Measurements from ENCODE around the gene GRID1.

GRID1 gene

GRCh38 chr10:86334488-86335085 lies 32.0 kb downstream of the GRID1 start:
- DNase-seq: peak; percentile 4

GRCh38 chr10:86333826-86334487 lies 32.6 kb downstream of the GRID1 start:
- DNase-seq: no peak

DNA sequence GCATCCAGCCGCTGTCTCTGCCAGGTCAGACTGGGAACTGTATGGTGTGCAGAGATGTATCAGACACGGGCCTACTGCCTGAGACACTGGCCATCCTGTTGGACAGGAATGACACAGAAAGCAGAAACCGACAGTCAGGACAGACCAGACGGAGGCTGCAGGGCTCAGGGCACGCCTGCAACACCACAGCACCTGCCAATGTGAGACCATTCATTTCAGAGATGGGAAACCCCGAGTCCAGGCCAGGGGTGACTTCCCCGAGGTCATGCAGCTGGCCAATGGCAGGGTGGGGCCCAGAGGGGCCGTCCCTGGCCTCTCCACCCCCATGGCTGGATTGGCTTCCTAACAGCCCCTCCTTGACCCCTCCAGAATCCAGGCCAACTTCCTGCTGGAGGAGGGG lies 34.7 kb downstream of the GRID1 start:
- DNase-seq: no peak

- no peak for DNase-seq
These were observed 35.5 kb downstream of the GRID1 start for GRCh38 chr10:86330778-86331763.

- DNase-seq: no peak
These were observed 36.5 kb downstream of the GRID1 start for GRCh38 chr10:86329896-86330680.

DNA sequence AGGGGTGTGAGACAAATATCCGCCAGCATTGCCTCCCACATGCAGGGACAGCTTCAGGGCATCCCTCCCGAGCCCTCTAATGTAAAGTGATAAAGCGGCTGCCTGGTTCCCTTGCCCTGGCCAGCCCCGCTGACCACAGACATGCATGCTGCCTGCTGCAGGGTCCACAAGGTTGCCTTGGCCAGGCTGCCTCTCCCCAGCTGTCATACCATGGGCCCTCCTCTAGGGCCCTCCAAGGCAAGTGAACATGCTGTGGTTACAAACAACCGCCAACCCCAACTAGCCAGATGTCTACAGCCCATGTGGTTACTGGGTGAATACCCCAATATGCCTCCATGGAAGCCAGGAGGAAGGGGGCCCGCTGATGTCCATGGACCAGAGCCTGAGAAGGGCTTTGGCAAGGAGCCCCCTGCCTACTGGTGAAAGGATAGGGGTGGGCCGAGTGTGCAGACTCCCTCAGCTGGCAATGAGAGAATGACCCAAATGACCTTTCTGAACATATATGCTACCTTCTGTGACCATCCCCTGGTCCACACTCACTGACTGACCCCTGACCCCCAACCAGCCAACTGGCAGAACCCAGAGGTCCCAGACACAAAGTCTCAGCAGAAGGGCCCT lies 37.4 kb downstream of the GRID1 start:
- DNase-seq: no peak

- DNase-seq: no peak
These were observed 38.5 kb downstream of the GRID1 start for GRCh38 chr10:86327954-86328725.

- no peak for DNase-seq
These were observed 41.4 kb downstream of the GRID1 start for GRCh38 chr10:86325158-86325557.

DNA sequence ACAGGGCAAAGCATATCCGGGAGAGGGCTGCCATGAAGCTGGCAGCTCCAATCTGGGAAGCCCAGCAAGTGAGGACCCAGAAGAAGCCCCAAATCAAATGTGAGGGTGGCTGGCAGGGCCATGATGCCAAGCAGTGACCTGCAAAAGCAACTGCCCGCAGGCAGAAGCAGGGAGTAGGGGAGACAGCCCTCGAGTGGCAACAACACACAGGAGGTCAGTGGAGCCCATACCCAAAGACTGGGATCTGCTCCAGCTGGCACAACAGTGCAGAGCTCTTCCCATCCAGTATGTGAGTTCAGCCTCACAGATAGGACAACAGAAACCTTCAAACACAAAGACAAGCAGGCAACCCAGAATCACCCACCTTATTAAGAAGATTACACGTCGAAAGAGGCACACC lies 45.0 kb downstream of the GRID1 start:
- no peak for DNase-seq

GRCh38 chr10:86319676-86320075 lies 46.9 kb downstream of the GRID1 start:
- DNase-seq: no peak

GRCh38 chr10:86317949-86318725 lies 48.5 kb downstream of the GRID1 start:
- no peak for DNase-seq

DNA sequence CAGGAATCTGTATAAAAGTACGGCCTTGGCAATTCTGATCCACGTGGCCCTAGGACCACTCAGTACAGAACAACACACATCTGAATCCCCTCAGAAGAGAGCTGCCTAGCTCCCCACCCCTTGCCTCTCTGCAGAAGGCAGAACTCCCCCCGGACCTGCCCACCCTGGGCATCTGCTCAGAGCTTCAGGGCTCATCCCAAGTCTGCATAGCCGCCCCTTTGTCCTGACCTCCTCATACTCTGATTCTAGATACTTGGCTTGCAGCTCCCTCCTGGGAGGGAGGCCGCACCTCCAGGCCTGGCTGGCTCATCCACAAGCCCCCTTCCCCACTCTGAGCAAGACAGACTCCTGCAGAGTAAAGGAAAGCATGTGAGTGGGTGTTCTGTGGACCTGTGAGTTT lies 49.6 kb downstream of the GRID1 start:
- DNase-seq: no peak

DNA sequence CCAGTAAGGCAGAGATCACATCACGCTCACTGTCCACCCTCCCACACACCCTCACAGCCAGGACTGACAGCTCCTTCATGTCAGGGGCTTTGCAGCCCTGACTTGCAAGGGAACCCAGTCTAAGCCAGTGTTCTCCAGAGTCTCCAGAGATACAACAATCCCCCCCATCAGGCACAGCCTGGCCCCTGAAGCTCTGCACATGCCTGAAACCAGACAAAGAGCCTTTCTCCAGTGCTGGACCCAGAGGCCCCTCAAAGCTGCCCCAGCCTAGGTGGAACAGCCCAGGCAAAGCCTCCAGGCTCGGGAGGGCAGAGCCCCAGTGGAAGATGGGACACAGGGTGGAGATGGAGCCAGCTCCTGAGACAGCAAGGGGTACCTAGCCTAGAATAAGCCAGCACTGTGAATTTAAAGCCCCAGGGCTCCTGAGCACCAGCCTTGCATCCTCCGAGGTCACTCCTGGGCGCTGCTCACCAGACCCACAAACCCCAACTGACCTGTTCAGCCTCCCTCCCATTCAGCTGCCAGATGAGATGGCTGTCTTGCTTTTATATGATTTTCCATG lies 50.2 kb downstream of the GRID1 start:
- no peak for DNase-seq

DNA sequence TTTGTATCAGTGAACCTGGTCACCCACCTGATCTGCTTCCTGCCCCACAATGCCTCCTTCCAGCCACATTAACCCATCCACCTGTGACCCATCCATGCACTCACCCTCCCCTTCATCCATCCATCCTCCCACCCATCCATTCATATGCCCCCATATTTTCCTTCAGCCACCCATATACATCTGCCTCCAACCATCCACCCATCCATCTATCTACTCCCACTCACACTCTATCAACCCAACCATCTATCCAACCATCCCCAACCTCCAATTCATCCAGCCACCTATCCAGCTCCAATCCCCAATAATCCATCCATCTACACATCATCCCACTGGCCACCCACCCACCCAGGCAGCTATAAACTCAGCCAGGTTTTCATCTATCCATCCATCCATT lies 51.0 kb downstream of the GRID1 start:
- DNase-seq: no peak

DNA sequence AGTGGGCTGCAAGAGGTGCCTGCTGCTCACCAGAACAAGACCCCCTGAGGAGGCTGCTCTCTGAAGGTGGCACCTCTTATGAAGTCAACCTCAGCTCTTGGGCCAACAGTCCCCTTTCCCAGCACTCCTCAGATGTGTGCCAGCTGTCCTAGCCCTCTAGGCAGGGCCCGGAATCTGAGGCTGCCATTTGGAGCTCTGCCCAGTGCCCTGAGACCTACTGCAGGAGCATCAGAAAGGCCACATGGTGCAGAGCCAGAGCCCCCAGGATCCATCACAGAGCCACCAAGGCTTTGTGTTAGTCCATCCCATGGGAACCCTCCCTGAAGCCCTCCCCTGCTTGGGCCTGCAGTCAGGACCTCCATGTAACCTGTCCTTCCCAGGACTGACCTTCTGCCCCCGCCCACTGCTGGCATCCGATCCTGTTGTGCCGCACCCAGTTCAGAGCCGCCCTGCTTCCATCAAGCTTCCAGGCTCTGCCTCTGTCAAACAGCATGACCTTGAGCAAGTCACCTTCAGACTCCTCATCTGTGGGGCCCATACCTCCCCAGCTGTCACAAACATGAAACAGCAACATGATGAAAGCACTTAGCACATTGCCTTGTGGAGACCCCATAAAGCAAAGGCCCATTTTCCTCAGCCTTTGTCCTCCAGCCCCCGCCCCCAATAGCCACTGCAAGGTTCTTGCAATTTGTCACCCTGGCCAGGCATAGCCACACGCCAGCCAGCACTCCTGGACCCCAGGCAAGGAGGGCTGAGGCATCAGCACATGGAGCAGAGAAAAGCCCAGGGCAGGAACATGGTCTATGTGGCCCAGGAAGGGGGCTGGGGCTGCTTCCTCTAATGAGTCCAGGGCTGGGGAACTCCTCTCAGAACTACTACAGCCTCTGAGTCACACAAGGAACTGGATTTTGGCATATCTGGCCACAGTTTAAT lies 51.7 kb downstream of the GRID1 start:
- DNase-seq: no peak

DNA sequence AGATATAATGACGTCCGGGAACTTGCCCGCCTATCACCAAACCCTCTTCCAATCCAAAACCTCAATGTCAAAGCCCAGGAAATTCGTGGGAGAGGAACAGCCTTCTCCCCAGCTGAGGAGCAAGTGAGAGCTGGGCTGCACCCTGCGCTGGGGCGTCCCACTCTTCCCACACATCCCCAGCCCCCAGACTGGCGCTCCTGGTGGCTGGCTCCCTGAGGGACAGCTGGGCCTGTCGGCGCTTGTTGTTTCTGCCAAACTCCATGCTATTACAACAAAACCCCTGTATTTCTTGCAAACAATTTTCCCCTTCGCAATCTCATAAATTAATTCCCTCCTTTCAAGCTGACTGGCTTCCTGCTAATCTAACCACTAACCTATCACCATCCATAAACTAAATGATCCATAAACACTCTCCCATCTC lies 53.0 kb downstream of the GRID1 start:
- DNase-seq: peak; percentile 53

DNA sequence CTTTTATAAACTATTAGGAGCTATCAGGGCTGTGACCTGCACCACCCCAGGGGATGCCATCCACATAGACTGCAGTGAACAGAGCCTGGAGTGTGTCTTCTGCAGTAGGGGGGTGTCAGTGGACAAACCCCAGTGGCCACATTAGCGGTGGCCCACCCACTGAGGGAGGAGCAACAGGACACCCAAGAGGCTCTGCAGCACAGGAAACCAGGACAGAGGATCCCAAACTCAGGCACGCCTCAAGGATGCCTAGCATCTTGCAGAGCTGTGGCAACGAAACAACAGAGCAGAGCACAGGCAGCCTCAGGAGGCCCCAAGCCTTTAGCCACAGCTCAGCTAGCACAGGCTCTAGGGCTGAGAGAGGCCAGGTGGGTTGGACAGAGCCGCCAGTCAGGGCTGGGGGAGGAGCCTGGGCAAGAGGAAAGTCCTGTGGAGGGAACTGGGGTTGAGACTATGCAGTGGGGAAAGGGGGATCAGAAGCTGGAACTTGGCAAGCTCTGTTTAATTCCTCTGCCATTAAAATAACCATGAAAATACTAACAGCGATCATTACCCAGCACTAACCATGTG lies 53.8 kb downstream of the GRID1 start:
- DNase-seq: peak; percentile 14

GRCh38 chr10:86311906-86312305 lies 54.7 kb downstream of the GRID1 start:
- DNase-seq: no peak

DNA sequence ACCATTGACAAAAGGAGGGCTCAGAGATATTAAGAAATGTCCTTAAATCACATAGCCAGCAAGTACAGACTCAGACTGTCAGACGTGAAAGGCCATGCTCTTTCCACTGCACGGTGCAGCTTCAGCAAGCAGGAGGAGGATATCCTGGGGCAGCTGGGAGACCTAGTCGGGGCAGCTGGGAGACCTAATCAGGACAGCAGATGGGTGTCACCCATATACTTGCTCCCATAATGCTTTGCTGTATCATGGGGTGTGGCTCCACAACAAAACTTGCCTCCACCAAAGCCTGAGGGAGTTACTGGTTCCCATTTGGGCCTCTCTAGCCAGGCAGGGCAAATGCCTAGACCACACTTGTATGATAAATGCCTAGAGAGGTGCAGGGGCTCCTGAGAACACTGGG lies 55.4 kb downstream of the GRID1 start:
- no peak for DNase-seq

Measured in DMS79 (cell line).